Measurements from ENCODE around the gene CDH23.

Gene CDH23

DNA sequence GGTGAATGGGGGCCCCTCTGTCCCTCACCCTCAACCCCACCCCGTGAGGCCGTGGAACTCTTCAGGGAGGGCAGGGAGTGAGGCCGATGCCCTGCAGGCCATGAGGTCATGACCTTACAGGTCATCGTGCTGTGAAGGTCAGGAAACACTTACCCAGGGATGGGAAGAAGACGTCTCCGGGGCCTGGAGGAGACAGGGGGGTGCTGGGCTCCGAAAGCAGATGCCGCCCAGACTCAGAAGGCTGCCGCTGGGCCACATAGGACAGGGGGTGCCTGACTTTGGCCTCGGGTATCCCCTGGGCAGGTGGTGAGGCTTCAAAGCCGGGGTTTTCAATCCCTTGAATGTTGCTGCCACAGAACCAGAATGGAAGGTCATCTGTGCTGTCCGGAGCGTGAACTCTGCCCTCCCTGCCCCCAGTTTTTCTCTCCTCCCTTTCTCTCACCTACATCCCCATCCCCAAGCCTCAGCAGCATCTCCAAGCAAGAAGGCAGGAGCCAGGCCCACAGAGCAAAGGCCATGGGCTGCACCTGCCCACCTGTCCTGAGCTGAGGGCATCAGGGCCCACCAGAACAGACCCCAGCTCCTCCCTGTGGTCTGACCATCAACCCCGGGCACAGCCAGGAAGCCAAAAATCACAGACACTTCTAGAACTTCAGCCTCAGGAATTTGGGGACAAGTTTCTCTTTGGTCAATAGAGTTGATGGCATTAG, 354.9 kb downstream of the CDH23 start:
- Histone ChIP-seq H3K4me1 (ENCODE audit: insufficient read depth, poor library complexity, severe bottlenecking) (peaks cover 7% of the 10 kb centered on the region), H3K27ac (ENCODE audit: poor library complexity, severe bottlenecking) (no peak overlapping the region), H3K9me3 (ENCODE audit: severe bottlenecking) (no peaks in the 10 kb centered on the region), H3K36me3 (ENCODE audit: low read depth) (no peaks in the 10 kb centered on the region), H3K4me3 (ENCODE audit: severe bottlenecking) (no peak overlapping the region), H3K27me3 (ENCODE audit: insufficient read depth, poor library complexity, severe bottlenecking) (no peaks in the 10 kb centered on the region)
- DNase-seq (ENCODE audit: low spot score) = no peak
- TF ChIP-seq, protein P1, sequence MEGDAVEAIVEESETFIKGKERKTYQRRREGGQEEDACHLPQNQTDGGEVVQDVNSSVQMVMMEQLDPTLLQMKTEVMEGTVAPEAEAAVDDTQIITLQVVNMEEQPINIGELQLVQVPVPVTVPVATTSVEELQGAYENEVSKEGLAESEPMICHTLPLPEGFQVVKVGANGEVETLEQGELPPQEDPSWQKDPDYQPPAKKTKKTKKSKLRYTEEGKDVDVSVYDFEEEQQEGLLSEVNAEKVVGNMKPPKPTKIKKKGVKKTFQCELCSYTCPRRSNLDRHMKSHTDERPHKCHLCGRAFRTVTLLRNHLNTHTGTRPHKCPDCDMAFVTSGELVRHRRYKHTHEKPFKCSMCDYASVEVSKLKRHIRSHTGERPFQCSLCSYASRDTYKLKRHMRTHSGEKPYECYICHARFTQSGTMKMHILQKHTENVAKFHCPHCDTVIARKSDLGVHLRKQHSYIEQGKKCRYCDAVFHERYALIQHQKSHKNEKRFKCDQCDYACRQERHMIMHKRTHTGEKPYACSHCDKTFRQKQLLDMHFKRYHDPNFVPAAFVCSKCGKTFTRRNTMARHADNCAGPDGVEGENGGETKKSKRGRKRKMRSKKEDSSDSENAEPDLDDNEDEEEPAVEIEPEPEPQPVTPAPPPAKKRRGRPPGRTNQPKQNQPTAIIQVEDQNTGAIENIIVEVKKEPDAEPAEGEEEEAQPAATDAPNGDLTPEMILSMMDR (IDR thresholded peaks at IDR 0.05; ENCODE audit: poor library complexity, severe bottlenecking) = no peak
- ATAC-seq (ENCODE audit: low read depth) = no peak

DNA sequence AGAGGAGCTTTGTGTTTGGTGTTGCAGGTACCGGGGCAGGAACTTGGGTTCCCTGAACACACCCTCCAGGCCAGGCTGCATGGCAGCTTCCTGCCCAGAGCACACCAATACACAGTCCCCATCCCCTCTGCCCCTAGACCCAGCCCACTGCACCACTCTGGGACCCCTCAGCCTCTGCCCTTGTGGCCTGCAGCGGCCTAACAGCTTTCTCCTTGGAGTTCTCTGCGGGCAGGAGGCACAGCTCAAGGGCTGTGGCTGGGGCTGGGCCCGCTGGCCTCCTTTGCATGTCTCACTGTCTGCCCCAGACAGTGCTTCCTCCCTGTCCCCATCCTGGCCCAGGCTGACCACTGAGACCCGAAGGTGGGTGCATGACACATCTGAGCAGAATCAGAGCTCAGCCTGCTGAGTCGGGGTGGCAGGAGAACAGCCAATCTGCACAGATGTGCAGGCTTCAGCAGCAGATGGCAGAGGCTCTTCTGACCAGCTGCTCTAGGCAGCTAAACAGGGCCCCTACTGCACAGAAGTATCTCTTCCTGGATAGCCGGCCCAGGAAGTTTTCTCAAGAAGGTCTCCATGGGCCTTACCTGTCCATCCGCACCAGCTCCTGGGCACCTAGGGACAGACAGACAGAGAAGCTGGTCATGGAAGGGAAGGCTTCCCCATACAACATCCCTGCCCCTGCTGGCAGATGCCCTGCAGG, 355.8 kb downstream of the CDH23 start:
- Histone ChIP-seq H3K27ac (ENCODE audit: poor library complexity, severe bottlenecking) (no peak overlapping the region), H3K4me1 (ENCODE audit: insufficient read depth, poor library complexity, severe bottlenecking) (peaks cover 2% of the 10 kb centered on the region)
- TF ChIP-seq, protein P1 (IDR thresholded peaks at IDR 0.05; ENCODE audit: poor library complexity, severe bottlenecking) = no peak

DNA sequence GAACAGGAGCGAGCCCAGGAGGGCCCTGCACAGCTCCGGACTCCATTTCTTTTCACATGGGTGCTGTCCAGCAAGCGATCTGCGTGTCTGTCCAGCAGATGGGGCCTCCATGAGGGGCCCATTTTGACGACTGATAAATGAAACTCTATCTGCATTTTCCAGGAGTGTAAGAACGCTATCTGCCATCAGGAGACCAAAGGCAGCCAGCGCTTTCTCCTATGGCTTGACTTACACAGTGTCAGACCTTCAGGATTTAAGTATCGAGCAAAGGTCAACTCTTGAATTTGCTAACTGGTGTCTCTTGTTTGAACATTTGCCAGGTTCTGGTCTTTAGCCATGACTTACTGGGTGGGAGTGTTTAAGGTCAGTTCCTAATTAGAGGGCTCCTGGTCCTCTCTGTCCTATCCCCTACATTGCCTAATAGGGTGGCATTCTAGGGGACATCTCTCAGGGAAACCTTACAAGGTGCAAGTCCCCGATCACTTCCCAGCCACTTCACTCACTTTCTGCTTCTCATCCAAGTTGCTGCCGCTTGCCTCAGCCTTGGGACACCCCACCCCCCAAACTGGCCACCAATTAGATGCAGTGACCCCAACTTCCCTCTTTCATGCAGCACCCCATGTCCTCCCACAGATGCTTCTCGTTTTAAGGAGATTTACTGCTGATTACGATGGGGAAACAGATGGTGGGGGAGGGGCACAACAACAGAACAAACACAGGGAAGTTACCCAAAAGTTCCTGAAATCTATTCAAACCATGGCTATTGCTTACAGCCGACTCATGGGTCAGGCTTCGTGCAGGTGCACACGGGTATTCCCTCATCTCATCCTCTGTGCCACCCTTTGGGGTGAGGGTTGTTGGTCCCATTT, 356.6 kb downstream of the CDH23 start:
- H3K27me3 ChIP-seq (ENCODE audit: insufficient read depth, poor library complexity, severe bottlenecking) = no peaks in the 10 kb centered on the region
- no peaks in the 10 kb centered on the region for H3K36me3 ChIP-seq (ENCODE audit: low read depth)
- no peaks in the 10 kb centered on the region for H3K4me1 ChIP-seq (ENCODE audit: insufficient read depth, poor library complexity, severe bottlenecking)
- no peak overlapping the region for H3K4me3 ChIP-seq (ENCODE audit: severe bottlenecking)
- no peak for ATAC-seq (ENCODE audit: low read depth)
- DNase-seq (ENCODE audit: low spot score) = no peak
- no peaks in the 10 kb centered on the region for H3K9me3 ChIP-seq (ENCODE audit: severe bottlenecking)
- H3K27ac ChIP-seq (ENCODE audit: poor library complexity, severe bottlenecking) = no peak overlapping the region
- TF ChIP-seq, protein P1 (IDR thresholded peaks at IDR 0.05; ENCODE audit: poor library complexity, severe bottlenecking) = no peak

More for the DNA sequence above, 355.8 kb downstream of the CDH23 start:
- no peaks in the 10 kb centered on the region for H3K36me3 ChIP-seq (ENCODE audit: low read depth)
- no peak overlapping the region for H3K4me3 ChIP-seq (ENCODE audit: severe bottlenecking)
- H3K27me3 ChIP-seq (ENCODE audit: insufficient read depth, poor library complexity, severe bottlenecking) = no peaks in the 10 kb centered on the region
- H3K9me3 ChIP-seq (ENCODE audit: severe bottlenecking) = no peaks in the 10 kb centered on the region
- no peak for DNase-seq (ENCODE audit: low spot score)
- no peak for ATAC-seq (ENCODE audit: low read depth)

DNA sequence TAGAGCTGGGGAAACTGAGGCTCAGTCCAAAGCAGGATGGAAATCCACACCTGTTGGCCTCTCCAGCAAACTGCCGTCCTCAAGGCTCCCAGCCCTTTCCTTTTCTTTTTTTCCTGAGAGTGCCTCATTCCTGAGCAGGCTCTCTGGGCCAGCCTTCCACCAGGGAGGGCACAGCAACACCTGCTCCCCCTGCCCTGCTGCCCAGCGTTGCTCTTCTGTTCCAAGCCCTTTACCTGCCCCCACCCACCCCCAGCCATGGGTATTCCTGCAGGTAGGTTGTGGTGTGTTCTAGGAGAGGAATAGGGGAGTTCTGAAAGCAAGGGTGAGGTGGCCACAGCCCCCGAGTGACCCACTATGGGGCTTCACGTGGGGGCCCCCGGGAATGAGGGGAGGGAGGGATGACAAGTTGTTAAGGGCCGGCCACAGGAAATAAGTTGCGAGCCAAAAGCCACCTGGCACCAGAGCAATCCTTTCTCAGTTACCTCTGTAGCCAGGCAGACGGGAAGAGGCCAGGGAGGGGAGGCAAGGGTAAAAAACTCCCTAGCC, 357.3 kb downstream of the CDH23 start:
- no peak for ATAC-seq (ENCODE audit: low read depth)
- TF ChIP-seq, protein P1 (IDR thresholded peaks at IDR 0.05; ENCODE audit: poor library complexity, severe bottlenecking) = no peak
- no peak for DNase-seq (ENCODE audit: low spot score)
- Histone ChIP-seq H3K4me1 (ENCODE audit: insufficient read depth, poor library complexity, severe bottlenecking) (no peaks in the 10 kb centered on the region), H3K36me3 (ENCODE audit: low read depth) (no peaks in the 10 kb centered on the region), H3K4me3 (ENCODE audit: severe bottlenecking) (no peak overlapping the region), H3K9me3 (ENCODE audit: severe bottlenecking) (no peaks in the 10 kb centered on the region), H3K27ac (ENCODE audit: poor library complexity, severe bottlenecking) (no peak overlapping the region), H3K27me3 (ENCODE audit: insufficient read depth, poor library complexity, severe bottlenecking) (no peaks in the 10 kb centered on the region)
